Karpas-422 (cell line): ENCODE data around the gene GADD45A. TPM values are rescaled to one million over a fixed set of nuclear protein-coding genes. Genes with fewer than 3 reads are reported as not detected.

Source experiments
- DNase-seq: peaks from one replicate; pipeline ENCODE4 v3.0.0-alpha.2; 2015
- H2AFZ ChIP-seq: fragments of 200-600 bp; sonication (generic); 2 replicates; pipeline ENCODE4 v1.6.1; 2014; ENCODE audit warnings: antibody characterized with exemption, low read length, mixed read lengths
- H3K27ac ChIP-seq: fragments of 200-600 bp; sonication (generic); 2 replicates; pipeline ENCODE4 v1.5.1; 2014; ENCODE audit warnings: mild to moderate bottlenecking, low read length, moderate library complexity
- H3K27me3 ChIP-seq: fragments of 200-600 bp; sonication (generic); 2 replicates; pipeline ENCODE4 v1.6.1; 2014; ENCODE audit warnings: low read length, mixed read lengths
- H3K36me3 ChIP-seq: fragments of 200-600 bp; sonication (generic); 2 replicates; pipeline ENCODE4 v1.6.1; 2014; ENCODE audit warnings: low read length, mixed read lengths; ENCODE audit not compliant: insufficient read depth
- H3K4me1 ChIP-seq: fragments of 200-600 bp; sonication (generic); 2 replicates; pipeline ENCODE4 v1.6.1; 2014; ENCODE audit warnings: mild to moderate bottlenecking, low read length, mixed read lengths
- H3K4me2 ChIP-seq: fragments of 200-600 bp; sonication (generic); 2 replicates; pipeline ENCODE4 v1.6.1; 2014; ENCODE audit warnings: low read length, low read depth, mild to moderate bottlenecking; ENCODE audit not compliant: poor library complexity, severe bottlenecking
- H3K4me3 ChIP-seq: fragments of 200-600 bp; sonication (generic); 2 replicates; pipeline ENCODE4 v1.5.1; 2014; ENCODE audit warnings: mild to moderate bottlenecking, antibody characterized with exemption, low read length, mixed read lengths
- H3K79me2 ChIP-seq: fragments of 200-600 bp; sonication (generic); 2 replicates; pipeline ENCODE4 v1.6.1; 2014; ENCODE audit warnings: mild to moderate bottlenecking, low read length, mixed read lengths
- H3K9ac ChIP-seq: fragments of 200-600 bp; sonication (generic); 2 replicates; pipeline ENCODE4 v1.6.0; 2014; ENCODE audit warnings: low read length
- H3K9me2 ChIP-seq: fragments of 200-600 bp; sonication (generic), shearing (Covaris generic); replicated peaks from 2 replicates; pipeline ENCODE4 v1.6.0; 2014; ENCODE audit warnings: mild to moderate bottlenecking, low read length, moderate library complexity; ENCODE audit not compliant: insufficient read depth
- H3K9me3 ChIP-seq: fragments of 300-700, 200-600 bp; sonication (generic); 2 replicates; pipeline ENCODE4 v1.6.1; 2014; ENCODE audit warnings: low read length, mixed read lengths
- H4K20me1 ChIP-seq: fragments of 200-600 bp; sonication (generic); 2 replicates; pipeline ENCODE4 v1.6.1; 2014; ENCODE audit warnings: mild to moderate bottlenecking, antibody characterized with exemption, low read length, low read depth; ENCODE audit not compliant: insufficient read depth
- total RNA-seq: library from RNA; depleted of rRNA; stranded (reverse); fragments of >200 nt; shearing (Covaris generic); gene quantifications from 2 replicates; pipeline ENCODE4 v1.2.3, GENCODE V29; 2014; ENCODE audit warnings: low replicate concordance

The GADD45A gene
- total RNA-seq, 1 experiment from 2014 or later = 6.5 TPM

- Histone ChIP-seq H3K9me2 (no peaks in the 10 kb centered on the region), H3K27me3 (no peaks in the 10 kb centered on the region), H3K4me3 (no peak overlapping the region), H3K36me3 (no peaks in the 10 kb centered on the region), H2AFZ (peak overlapping the region; percentile 46; the same call in 1 of the 2 replicates), H3K4me1 (peaks cover 45% of the 10 kb centered on the region), H3K79me2 (no peaks in the 10 kb centered on the region), H3K27ac (peak overlapping the region; percentile 71; the same call in 1 of the 2 replicates), H4K20me1 (no peaks in the 10 kb centered on the region), H3K4me2 (no peak overlapping the region), H3K9ac (no peak overlapping the region), H3K9me3 (no peaks in the 10 kb centered on the region)
- no peak for DNase-seq
Observed at GRCh38 chr1:67673468-67674201, 11.4 kb upstream of the GADD45A start.

- peaks cover 45% of the 10 kb centered on the region for H3K4me1 ChIP-seq
- no peaks in the 10 kb centered on the region for H4K20me1 ChIP-seq
- H3K27ac ChIP-seq = peak overlapping the region; percentile 71
- H3K4me2 ChIP-seq = peak overlapping the region; percentile 24
- no peaks in the 10 kb centered on the region for H3K9me2 ChIP-seq
- H3K9ac ChIP-seq = peak overlapping the region; percentile 22; the same call in 1 of the 2 replicates
- DNase-seq = peak; percentile 43
- H3K27me3 ChIP-seq = no peaks in the 10 kb centered on the region
- no peak overlapping the region for H3K4me3 ChIP-seq
- no peaks in the 10 kb centered on the region for H3K79me2 ChIP-seq
- peak overlapping the region; percentile 46; the same call in 1 of the 2 replicates for H2AFZ ChIP-seq
- H3K9me3 ChIP-seq = no peaks in the 10 kb centered on the region
- no peaks in the 10 kb centered on the region for H3K36me3 ChIP-seq
Observed at GRCh38 chr1:67674260-67675011, 10.6 kb upstream of the GADD45A start.

- H3K27ac ChIP-seq = peak overlapping the region; percentile 71
- peak overlapping the region; percentile 8; the same call in 1 of the 2 replicates for H3K9ac ChIP-seq
Observed at GRCh38 chr1:67675800-67676199, 9.2 kb upstream of the GADD45A start.

GRCh38 chr1:67676287-67676686 is 8.7 kb upstream of the GADD45A start:
- Histone ChIP-seq H3K79me2 (no peaks in the 10 kb centered on the region), H3K4me1 (peaks cover 45% of the 10 kb centered on the region), H3K27me3 (no peaks in the 10 kb centered on the region), H3K9me3 (no peaks in the 10 kb centered on the region), H3K9ac (no peak overlapping the region), H3K4me3 (no peak overlapping the region), H3K4me2 (no peak overlapping the region), H3K9me2 (no peaks in the 10 kb centered on the region), H3K27ac (peak overlapping the region; percentile 18; the same call in 1 of the 2 replicates), H3K36me3 (no peaks in the 10 kb centered on the region), H4K20me1 (no peaks in the 10 kb centered on the region), H2AFZ (no peak overlapping the region)
- DNase-seq = no peak

More at GRCh38 chr1:67675800-67676199, 9.2 kb upstream of the GADD45A start:
- peak; percentile 64 for DNase-seq
- peak overlapping the region; percentile 4; the same call in 1 of the 2 replicates for H3K4me3 ChIP-seq
- H3K9me3 ChIP-seq = no peaks in the 10 kb centered on the region
- peak overlapping the region; percentile 36 for H3K4me2 ChIP-seq
- no peaks in the 10 kb centered on the region for H4K20me1 ChIP-seq
- H3K27me3 ChIP-seq = no peaks in the 10 kb centered on the region
- H3K36me3 ChIP-seq = no peaks in the 10 kb centered on the region
- no peaks in the 10 kb centered on the region for H3K79me2 ChIP-seq
- no peaks in the 10 kb centered on the region for H3K9me2 ChIP-seq
- no peak overlapping the region for H2AFZ ChIP-seq
- peaks cover 45% of the 10 kb centered on the region for H3K4me1 ChIP-seq

GRCh38 chr1:67676946-67677345 is 8.1 kb upstream of the GADD45A start:
- no peak overlapping the region for H2AFZ ChIP-seq
- H3K9me3 ChIP-seq = no peaks in the 10 kb centered on the region
- no peaks in the 10 kb centered on the region for H4K20me1 ChIP-seq
- H3K4me2 ChIP-seq = no peak overlapping the region
- DNase-seq = no peak
- no peaks in the 10 kb centered on the region for H3K9me2 ChIP-seq
- H3K36me3 ChIP-seq = no peaks in the 10 kb centered on the region
- no peaks in the 10 kb centered on the region for H3K79me2 ChIP-seq
- H3K27me3 ChIP-seq = no peaks in the 10 kb centered on the region
- no peak overlapping the region for H3K27ac ChIP-seq
- no peak overlapping the region for H3K4me3 ChIP-seq
- peaks cover 45% of the 10 kb centered on the region for H3K4me1 ChIP-seq
- no peak overlapping the region for H3K9ac ChIP-seq

- Histone ChIP-seq H4K20me1 (no peaks in the 10 kb centered on the region), H3K79me2 (no peaks in the 10 kb centered on the region), H3K4me3 (no peak overlapping the region), H3K9ac (no peak overlapping the region), H3K27me3 (no peaks in the 10 kb centered on the region), H3K27ac (no peak overlapping the region), H2AFZ (no peak overlapping the region), H3K36me3 (no peaks in the 10 kb centered on the region), H3K4me2 (no peak overlapping the region), H3K4me1 (peaks cover 45% of the 10 kb centered on the region), H3K9me2 (no peaks in the 10 kb centered on the region), H3K9me3 (no peaks in the 10 kb centered on the region)
- DNase-seq = no peak
Observed at GRCh38 chr1:67677408-67677807, 7.6 kb upstream of the GADD45A start.

GRCh38 chr1:67677930-67678329 is 7.1 kb upstream of the GADD45A start:
- no peak overlapping the region for H3K4me2 ChIP-seq
- no peak overlapping the region for H2AFZ ChIP-seq

GRCh38 chr1:67679691-67680090 is 5.3 kb upstream of the GADD45A start:
- Histone ChIP-seq H3K4me1 (peaks cover 47% of the 10 kb centered on the region), H2AFZ (no peak overlapping the region), H3K9me3 (no peaks in the 10 kb centered on the region), H3K9me2 (no peaks in the 10 kb centered on the region), H3K27ac (no peak overlapping the region), H3K9ac (no peak overlapping the region), H3K4me3 (no peak overlapping the region), H3K79me2 (no peaks in the 10 kb centered on the region), H3K27me3 (no peaks in the 10 kb centered on the region), H3K4me2 (no peak overlapping the region), H4K20me1 (no peaks in the 10 kb centered on the region), H3K36me3 (no peaks in the 10 kb centered on the region)
- no peak for DNase-seq

More at GRCh38 chr1:67677930-67678329, 7.1 kb upstream of the GADD45A start:
- Histone ChIP-seq H3K27ac (no peak overlapping the region), H3K4me3 (no peak overlapping the region), H3K9me2 (no peaks in the 10 kb centered on the region), H4K20me1 (no peaks in the 10 kb centered on the region), H3K9me3 (no peaks in the 10 kb centered on the region), H3K4me1 (peaks cover 51% of the 10 kb centered on the region), H3K79me2 (no peaks in the 10 kb centered on the region), H3K27me3 (no peaks in the 10 kb centered on the region), H3K9ac (no peak overlapping the region), H3K36me3 (no peaks in the 10 kb centered on the region)
- no peak for DNase-seq
